Measurements from ENCODE around the gene ADGRA3.
"Not testable (repeated sequence)": the region's sequence is repeated elsewhere in the genome, so short reads cannot be mapped to it uniquely, and the experiment has no call there.

The ADGRA3 gene

GRCh38 chr4:22435652-22436051 is 80.2 kb downstream of the ADGRA3 start:
- no peak for DNase-seq (ENCODE audit: low read depth)

DNA sequence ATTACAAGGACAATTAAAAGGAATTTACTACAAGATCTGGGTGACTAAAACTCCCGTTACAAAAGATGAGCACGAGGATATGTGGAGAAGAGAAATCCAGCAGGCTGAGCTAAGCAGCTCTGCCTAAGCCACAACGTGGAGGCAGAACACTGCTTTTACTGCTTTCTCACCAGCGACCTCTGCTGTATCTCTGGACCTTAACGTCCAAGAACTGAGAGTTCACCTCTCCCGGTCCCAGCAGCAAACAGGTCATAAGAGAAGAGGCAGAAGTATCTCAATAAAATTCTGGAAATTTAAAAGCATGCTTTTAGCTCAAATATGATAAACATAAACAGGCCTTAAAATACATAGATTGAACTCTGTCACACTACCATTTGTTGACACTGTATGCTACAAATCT is 81.0 kb downstream of the ADGRA3 start:
- DNase-seq (ENCODE audit: low read depth): no peak

GRCh38 chr4:22430626-22431025 is 85.2 kb downstream of the ADGRA3 start:
- no peak for DNase-seq (ENCODE audit: low read depth)

GRCh38 chr4:22428441-22428840 is 87.4 kb downstream of the ADGRA3 start:
- no peak for DNase-seq (ENCODE audit: low read depth)

- no peak for DNase-seq (ENCODE audit: low read depth)
Measured at GRCh38 chr4:22427675-22428074, 88.2 kb downstream of the ADGRA3 start.

DNA sequence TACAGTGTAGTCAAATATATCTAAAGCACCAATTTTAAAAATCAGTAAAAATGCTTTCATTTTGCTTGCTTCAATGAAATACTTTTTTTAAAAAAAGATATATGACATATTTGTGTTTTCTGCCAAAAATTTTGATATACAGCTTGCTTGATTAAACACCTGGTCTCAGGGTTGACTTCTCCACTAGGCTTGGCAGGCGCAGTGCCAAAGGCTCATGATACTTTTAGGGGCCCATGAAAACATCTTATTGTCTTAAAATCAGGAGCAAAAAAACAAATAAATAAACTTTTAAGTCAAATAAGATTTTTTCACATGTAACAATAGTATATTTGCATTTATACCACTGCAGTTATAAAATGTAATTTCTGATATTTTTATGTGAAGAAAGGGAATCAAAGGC is 95.6 kb downstream of the ADGRA3 start:
- no peak for DNase-seq (ENCODE audit: low read depth)

DNA sequence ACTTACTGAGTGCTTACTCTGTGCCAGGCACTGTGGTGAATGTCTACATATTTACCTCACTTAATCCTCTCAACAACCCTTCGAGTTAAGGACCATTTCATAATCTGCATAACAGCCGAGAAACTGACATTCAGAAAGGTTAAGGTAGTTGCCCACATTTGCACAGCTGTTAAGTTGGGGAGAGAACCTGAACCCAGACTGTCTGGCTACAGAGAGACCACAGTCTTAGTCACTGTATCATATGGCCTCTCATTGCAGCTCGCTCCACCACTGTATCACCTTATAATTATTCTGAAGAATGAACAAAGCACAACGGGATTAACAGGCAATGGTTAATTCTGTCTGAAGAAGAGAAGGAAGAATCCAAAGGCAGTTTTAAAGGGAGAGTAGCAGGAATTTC is 98.5 kb downstream of the ADGRA3 start:
- DNase-seq (ENCODE audit: low read depth): no peak

DNA sequence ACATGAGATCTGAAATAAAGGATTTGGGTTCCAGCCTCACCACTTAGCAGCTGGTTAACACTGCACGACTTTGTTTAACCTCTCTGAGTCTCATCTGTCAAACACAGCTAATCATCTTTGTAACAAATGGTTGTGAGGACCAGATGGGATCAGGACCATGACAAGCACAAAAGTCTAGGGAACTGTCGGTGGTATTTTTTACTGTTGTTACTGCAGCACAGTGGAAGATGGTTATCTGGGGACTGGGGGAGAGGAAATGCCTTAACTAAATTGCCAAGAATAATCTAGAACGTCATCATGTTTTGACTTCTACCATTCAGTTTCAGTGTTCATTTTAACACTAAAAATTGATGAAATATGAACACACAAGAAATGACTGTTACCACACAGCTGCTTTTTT is 99.5 kb downstream of the ADGRA3 start:
- DNase-seq (ENCODE audit: low read depth): no peak

DNA sequence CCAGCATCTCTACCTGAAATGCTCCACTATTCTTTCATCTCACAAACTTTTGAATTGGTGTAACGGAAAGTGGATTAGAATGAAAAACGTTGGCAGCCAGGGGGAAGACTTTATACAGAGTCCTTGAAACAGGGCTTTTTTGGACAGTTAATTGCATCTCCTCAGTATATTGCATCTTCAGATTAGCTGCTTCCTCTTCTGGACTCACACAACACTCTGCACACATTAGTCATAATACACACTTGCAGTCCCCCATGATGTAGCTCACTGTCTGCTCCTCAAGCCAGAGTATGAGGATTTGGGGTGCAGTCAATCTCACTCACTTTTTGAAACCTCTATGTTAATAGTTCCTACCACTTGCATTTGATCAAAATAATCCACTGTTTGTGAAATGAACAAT is 101.0 kb downstream of the ADGRA3 start:
- DNase-seq (ENCODE audit: low read depth): no peak

GRCh38 chr4:22413471-22413870 is 102.4 kb downstream of the ADGRA3 start:
- DNase-seq (ENCODE audit: low read depth): no peak

DNA sequence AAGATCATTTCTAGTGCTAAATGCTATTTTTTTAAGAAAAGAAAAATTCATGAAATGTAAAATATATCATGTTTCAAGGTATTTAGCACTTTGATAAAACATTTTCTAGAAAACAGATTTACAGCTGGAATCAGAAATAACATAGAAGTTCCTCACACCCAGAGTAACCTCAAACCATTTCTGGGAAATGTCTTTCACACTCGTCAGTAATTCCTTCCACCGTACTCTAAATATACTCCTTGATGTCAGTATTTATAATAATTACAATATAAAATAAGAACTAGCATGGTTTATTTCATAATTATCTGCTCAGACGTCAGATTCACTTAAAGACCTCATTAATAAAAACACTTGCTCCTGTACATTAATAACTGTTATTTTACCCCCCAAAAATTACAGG is 103.9 kb downstream of the ADGRA3 start:
- DNase-seq (ENCODE audit: low read depth): no peak

DNA sequence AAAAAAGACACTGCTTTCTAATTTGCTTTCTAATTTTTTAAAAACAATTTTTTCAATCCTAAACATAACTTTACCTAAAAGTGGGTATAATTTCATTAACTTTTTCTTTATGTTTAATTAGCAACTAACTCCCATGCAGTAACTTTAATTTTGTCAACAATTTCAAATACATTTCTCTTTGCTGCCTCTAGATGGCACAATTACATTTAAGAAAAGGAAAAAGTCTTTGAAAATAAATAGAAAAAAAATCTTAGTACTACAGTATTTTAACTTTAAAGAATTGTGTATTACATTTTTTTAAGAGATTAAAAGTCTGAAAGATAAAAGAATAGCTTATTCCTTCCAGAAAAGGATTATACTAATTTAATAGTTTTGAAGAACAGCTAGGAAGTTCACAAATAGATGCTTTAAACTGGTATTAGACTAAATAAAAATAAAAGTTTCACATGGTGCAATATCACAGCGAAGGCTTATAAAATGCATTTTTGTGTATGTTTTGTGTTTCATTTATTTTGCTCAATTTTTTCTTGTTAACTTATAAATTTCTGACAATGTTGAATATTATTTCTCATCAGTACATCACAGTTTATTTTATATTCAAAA is 105.1 kb downstream of the ADGRA3 start:
- DNase-seq (ENCODE audit: low read depth): no peak

DNA sequence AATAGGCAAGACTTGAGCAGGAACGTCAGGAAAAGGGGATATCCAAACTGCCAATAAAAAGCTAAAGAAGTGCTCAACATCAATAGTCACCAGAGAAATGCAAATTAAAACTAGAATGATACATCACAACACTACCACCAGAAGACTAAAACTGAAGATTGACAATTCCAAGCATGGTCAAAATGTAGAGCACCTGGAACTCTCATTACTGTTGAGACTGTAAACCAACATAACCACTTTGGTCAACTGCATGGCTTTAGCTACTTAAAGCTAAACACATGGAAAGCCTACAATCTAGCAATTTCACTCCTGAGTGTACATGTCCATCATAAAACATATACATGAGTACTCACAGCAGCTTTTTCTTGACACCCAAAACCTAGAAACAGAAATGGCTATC is 107.4 kb downstream of the ADGRA3 start:
- DNase-seq (ENCODE audit: low read depth): no peak

- no peak for DNase-seq (ENCODE audit: low read depth)
Measured at GRCh38 chr4:22407361-22407760, 108.5 kb downstream of the ADGRA3 start.

DNA sequence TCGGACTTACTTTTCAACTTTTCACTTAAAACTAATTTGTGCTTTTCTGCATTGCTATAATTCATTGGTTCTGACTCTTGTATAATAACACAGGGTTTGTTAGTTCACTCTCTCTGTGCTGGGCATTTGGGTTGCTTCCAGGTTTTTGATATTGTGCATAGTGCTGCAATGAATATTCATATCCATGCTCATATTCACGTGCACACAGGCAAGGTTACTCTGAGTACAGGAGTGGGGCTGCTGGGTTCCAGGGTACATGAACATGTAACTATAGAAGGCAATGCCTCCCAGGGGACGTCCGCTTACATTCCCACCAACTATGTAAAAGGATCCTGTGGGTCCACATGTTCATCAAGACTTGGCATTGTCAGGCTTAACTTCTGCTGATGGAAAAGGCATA is 117.2 kb downstream of the ADGRA3 start:
- DNase-seq (ENCODE audit: low read depth): no peak

GRCh38 chr4:22391551-22391950 is 124.3 kb downstream of the ADGRA3 start:
- DNase-seq (ENCODE audit: low read depth): no peak

- no peak for DNase-seq (ENCODE audit: low read depth)
Measured at GRCh38 chr4:22389240-22389870, 126.5 kb downstream of the ADGRA3 start.

GRCh38 chr4:22385611-22386011 is 130.3 kb downstream of the ADGRA3 start:
- DNase-seq (ENCODE audit: low read depth): no peak

GRCh38 chr4:22384154-22384553 is 131.7 kb downstream of the ADGRA3 start:
- DNase-seq (ENCODE audit: low read depth): no peak

DNA sequence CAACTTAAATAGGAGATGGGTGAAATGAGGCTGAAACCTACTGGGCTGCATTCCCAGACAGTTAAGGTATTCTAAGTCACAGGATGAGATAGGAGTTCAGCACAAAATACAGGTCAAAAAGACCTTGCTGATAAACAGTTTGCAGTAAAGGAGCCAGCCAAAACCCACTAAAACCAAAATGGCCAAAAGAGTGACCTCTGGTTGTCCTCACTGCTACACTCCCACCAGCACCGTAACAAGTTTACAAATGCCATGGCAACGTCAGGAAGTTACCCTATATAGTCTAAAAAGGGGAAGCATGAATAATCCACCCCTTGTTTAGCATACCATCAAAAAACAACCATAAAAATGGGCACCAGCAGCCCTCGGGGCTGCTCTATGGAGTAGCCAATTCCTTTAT is 133.7 kb downstream of the ADGRA3 start:
- DNase-seq (ENCODE audit: low read depth): not testable (repeated sequence)

GRCh38 chr4:22372986-22373385 is 142.9 kb downstream of the ADGRA3 start:
- DNase-seq (ENCODE audit: low read depth): no peak

- no peak for DNase-seq (ENCODE audit: low read depth)
Measured at GRCh38 chr4:22369901-22370562, 145.8 kb downstream of the ADGRA3 start.

DNA sequence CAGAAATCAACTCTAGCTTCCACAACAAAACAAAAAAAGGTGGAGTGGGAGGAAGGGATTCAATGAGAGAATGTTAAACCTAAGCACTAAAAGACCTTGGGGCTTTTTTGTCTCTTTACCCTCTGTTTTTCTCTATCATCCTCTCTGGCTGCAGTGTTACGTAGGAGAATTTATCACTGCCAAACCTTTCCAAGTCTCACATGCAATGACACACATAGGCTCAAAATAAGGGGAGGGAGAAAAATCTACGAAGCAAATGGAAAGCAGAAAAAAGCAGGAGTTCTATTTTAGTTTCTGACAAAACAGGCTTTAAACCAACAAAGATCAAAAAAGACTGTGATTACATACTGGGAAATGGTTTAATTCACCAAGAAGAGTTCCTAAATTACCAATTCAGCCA is 152.1 kb downstream of the ADGRA3 start:
- DNase-seq (ENCODE audit: low read depth): no peak

DNA sequence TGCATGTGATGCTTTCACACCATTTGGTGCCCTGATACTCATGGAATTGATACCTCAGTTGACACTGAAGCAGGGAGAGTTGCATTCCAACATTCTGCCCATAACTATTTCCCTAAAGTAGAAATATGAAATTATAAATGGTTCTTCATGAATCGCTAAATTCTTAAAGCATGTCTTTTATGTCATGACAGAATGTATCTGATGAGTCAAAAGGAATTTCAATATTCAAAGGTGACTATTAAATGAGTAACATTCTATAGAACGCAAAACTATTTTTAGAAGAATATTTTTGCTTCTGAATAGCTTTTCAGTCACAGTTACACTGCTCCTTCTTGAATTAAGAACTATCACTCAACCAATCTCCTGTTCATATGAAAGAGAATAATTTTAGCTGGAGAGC is 152.8 kb downstream of the ADGRA3 start:
- no peak for DNase-seq (ENCODE audit: low read depth)

All from stimulated activated CD8-positive, alpha-beta memory T cell treated with anti-CD3 and anti-CD28 coated beads, Interleukin-15, amount 100 ng/mL, for 1 hour (primary cell).